HG03571 (cell line): Measurements from ENCODE around the gene AEBP2.
"Not testable (repeated sequence)": the region's sequence is repeated elsewhere in the genome, so short reads cannot be mapped to it uniquely, and the experiment has no call there.

Source experiments
- ATAC-seq: cut with Tn5 transposase; IDR thresholded peaks from one replicate; pipeline ENCODE4 v1.9.1; 2021; ENCODE audit not compliant: unreplicated experiment

AEBP2 gene, protein sequence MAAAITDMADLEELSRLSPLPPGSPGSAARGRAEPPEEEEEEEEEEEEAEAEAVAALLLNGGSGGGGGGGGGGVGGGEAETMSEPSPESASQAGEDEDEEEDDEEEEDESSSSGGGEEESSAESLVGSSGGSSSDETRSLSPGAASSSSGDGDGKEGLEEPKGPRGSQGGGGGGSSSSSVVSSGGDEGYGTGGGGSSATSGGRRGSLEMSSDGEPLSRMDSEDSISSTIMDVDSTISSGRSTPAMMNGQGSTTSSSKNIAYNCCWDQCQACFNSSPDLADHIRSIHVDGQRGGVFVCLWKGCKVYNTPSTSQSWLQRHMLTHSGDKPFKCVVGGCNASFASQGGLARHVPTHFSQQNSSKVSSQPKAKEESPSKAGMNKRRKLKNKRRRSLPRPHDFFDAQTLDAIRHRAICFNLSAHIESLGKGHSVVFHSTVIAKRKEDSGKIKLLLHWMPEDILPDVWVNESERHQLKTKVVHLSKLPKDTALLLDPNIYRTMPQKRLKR

DNA sequence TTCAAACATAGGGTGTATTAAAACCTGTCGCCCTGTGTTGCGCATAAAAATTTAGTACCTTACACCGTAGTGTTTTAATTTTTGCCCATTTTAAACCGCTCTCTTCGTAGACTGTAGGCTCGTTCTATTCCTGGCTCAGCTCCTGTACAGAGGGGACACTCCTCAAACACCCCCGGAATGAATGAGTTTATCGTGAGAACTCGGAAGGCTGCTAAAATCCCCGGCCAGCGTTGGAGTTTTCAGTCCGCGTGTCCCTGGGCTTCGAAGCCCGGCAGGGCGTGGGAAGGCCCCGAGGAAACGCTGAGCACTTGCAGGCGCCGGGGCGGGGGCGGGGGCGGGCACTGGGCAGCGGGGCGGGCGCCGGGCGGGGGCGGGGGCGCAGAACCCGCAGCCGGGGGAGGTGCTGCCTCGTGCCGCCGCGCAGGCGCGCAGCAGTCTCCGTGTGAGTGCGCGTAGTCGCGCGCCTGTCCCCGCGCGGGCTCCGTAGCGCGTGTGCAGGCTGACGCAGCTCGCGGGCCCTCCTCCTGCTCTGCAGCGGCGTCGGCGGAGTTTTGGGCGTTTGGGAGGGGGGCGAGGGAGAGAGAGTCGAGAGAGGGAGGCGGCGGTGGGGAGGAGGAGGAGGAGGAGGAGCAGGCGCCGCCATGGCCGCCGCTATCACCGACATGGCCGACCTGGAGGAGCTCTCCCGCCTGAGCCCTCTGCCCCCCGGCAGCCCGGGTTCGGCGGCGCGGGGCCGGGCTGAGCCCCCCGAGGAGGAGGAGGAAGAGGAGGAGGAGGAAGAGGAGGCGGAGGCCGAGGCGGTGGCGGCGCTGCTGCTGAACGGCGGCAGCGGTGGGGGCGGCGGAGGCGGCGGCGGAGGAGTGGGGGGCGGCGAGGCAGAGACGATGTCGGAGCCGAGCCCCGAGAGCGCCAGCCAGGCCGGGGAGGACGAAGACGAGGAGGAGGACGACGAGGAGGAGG, at the start of gene AEBP2:
Gene AEBP2, plus strand, starts transcription at position 434 of the 960 bp plus-strand sequence. Its CDS starts 208 bp downstream, at position 642.
- peak; percentile 88 for ATAC-seq

DNA sequence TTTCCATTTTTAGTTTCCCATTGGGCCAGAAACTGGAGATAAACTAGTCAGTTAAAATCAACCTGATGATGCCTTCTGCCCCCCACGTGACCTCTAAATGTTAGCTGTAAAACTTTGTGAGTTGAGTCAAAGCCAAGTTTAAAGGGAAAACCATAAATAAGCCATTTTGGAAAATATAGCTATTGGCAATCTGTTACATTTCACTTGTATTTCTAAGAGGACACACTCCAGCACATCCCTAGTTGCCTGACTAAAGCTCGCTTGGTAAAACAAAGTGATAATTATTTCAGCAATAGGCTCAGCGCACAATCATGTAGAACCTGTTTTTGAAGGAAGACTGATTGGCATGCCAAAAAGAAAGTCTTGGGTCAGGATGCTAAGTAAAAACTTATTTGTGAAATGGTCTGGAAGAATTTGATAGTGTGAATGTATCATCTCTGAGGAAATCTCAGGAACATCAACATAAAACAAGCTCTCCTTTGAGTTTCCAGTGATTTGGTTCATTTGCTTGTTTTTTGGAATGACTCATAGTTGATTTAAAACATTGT, 49.2 kb upstream of the AEBP2 start:
- no peak for ATAC-seq

DNA sequence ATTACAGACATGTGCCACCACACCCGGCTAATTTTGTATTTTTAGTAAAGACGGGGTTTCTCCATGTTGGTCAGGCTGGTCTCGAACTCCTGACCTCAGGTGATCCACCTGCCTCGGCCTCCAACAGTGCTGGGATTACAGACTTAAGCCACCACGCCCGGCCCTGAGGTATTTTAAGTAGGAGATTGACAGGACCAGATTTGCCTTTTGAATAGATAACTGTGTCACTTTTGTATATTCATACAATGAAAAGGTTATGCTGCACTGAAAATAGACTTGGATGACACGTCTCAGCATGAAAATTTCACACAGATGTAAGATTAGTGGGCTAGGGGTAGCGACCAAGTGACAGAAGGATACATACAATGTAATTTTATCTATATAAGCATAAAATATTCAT, 46.6 kb upstream of the AEBP2 start:
- ATAC-seq: not testable (repeated sequence)

DNA sequence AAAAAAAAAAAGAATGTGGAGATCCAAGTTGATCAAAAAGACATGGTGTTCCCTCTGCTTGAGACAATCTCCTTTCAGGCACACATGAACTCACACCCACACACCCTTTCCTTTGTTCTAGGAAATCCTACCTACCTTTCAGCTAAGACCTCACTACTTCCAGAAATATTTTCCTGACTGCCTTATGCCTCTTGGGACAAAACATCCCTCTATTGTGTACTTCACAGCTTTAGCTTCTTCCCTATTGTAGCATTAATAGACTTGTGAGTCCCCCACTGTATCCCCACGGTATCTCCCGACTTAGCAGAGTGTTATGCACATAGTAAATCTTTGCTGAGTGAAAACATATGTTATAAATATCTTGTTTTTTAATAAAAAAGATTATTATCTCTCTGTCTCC, 44.9 kb upstream of the AEBP2 start:
- no peak for ATAC-seq

DNA sequence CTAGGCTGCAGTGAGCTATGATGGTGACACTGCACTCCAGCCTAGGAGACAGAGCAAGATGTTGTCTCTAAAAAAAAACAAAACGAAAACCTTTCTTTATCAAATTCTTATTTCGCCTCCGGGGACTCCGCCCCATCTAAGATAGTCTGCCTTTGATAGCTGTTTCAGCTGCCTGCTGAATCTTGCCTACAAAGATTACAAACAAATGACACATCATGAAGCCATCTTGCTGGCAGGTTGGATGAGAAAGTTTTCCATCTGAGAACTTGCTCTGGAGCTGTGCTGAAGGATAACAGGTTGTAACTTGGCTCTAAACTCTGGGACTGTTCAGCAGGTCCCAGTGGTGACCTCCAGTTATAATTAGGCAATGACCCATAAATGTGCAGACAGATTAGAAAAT, 41.8 kb upstream of the AEBP2 start:
- ATAC-seq: no peak

DNA sequence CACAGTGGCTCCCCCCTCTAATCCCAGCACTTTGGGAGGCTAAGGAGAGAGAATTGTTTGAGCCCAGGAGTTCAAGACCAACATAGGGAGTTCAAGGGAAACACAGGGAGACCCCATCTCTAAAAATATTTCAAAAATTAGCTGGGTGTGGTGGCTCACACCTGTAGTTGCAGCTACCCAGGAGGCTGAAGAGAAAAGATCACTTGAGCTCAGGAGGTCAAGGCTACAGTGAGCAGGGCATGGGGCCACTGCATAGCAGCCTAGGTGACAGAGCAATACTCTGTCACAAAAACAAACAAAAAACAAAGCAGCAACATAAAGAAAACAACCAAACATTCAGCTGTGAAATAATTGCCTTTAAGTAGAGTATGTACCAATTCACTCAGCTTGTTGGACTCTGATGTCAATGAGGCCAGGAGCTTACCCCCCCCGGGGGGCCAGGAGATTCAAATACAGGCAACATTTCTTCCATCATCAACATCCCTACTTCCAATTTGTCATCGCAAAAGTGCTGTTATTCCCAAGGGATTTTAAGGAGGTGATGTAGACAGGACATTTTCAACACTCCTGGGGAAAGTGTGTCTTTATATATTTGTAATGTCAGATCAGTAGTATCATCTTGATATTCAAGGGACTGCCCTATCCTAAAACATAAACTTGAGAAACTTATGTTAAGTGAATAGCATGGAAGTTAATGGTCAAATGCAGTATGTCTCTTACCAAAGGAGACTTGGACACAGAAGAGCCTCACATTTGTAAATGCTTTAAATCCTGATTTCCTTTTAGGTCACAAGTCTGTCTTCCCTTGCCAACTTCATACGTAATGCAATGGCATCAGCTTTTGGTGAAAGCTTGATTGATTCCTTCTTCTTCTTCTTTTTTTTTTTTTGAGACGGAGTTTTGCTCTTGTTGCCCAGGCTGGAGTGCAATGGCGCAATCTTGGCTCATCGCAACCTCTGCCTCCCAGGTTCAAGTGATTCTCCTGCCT, 40.6 kb upstream of the AEBP2 start:
- ATAC-seq: no peak

DNA sequence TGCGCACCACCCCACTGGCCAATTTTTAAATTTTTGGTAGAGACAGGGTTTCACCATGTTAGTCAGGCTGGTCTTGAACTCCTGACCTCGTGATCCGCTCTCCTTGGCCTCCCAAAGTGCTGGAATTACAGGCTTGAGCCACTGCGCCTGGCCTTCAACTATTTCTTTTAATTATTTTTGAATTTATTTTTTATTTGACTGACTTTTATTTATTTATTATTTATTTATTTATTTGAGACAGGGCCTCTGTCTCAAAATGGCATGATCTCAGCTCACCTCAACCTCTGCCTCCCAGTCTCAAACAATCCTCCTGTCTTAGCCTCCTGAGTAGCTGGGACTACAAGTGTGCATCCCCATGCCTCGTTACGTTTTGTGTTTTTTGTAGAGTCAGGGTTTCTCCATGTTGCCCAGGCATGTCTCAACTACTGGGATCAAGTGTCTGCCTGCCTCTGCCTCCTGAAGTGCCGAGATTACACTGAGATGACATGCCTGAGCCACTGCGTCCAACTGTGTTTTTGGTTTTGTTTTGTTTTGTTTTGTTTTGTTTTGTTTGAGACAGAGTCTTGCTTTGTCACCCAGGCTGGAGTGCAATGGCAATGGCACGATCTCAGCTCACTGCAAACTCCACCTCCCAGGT, 38.5 kb upstream of the AEBP2 start:
- ATAC-seq: not testable (repeated sequence)

DNA sequence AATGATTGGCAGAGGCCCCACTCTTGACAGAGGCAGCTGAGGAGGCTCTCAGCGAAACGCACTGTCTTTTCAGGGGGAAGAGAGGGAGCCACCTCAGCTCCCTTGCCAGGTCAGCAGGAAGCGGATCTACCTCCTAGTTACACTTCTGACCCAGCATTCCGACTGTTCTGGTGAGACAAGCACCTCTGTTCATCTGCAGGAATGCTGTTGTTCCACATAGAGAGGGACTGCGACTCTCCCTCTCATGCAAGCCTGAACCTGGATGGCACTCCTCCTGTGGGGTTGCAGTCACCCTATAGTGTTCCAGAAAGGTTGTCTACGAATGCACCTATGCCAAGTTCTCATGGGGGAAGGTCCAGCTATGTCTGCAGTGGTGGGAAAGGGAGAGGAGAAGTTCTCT, 37.1 kb upstream of the AEBP2 start:
- ATAC-seq: no peak

DNA sequence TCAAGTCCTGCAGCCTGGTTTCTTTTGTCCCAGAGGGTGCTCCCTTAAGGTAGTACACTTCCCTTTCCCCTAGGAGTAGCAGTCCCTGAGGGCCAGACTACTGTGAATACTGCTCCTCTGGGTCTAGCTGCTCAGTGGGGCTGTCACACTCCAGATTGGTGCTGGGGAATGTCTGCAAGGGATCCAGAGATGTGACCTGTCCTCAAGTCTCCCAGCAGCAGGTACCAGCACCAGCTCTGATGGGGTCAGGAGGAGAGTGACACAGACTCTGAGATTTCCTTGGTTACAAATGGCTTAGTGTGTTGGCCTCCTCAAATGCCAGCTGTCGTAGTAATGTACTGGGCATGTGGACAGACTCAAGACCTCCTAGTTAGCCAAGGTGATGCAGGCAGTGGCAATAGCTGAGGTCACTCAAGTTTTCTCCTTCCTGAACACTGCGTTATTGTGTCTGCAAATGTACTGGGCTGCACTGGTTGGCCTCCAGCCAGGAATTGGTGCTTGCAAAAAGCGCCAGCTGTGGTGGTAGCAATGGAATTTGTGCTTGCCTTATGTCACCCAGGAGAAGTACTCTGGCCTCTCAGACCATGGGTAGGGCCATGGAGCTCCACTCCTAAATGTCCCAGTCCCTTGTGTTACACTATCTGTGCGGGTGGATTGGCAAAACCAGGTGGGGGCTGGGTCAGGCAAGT, 36.4 kb upstream of the AEBP2 start:
- no peak for ATAC-seq

DNA sequence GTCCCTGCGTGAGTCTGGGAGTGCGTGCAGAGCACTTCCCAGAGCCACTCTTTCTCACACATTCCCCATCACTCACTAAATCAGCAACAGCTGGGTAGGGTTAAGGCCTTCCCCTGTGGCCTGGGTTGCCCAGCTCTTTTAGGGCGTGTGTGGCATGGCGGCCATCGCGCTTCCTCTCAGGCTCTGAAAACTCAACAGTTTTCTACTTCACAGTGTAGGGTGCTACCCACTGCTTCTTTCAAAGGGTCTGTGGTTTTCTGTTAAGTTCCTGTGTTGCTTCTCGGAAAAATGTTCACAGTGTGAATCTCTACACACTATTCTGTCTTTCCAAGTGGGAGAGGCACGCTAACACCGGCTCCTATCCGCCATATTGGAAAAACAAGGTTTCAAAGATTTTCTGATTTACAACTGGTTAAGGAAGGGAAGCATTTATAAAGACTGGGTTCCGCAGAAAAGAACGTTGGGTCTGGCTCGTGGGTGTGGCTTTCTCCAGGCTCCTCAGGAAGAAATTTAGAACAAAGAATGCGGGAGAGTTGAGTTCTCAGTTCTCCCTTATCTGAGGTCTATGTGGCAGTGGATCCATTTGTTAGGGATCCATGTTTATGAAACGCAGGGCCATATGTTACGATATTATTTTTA, 34.9 kb upstream of the AEBP2 start:
- no peak for ATAC-seq

DNA sequence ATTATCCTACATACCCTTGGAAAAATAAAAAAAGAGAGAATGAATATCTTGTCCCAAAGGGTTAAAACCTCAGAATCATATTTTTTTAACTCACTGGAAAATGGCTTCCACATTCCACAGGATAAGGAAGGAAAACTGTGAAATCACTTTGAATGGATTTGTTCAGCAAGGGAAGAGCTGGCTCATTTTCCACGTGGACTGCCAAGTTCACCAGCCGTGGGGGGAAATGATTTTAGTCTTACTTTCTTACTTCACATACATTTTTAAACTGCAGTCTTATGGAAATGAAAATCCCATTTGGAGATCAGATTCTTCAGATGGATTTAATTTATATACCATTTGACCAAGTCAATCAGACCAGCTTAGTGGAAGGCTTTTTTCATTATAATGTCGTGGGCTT, 29.9 kb upstream of the AEBP2 start:
- no peak for ATAC-seq

DNA sequence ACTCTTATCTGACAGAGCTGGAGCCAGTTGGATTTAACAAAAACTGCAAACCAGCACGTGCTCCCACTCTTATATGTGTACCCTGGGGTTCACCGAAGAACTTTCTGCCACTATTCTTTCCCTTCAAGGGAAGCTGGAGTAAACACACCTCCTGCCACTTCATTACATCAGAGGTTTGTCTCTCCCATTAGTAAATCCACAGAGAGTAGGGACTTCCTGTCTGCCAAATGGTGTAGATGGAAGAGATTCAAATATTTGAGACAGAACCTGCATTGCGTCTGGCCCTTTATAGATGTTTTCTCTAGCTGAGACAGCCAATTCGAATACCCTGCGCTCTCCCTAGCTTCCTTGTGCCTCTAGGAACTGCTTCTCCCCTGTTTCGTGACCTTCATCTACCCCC, 29.1 kb upstream of the AEBP2 start:
- ATAC-seq: no peak

DNA sequence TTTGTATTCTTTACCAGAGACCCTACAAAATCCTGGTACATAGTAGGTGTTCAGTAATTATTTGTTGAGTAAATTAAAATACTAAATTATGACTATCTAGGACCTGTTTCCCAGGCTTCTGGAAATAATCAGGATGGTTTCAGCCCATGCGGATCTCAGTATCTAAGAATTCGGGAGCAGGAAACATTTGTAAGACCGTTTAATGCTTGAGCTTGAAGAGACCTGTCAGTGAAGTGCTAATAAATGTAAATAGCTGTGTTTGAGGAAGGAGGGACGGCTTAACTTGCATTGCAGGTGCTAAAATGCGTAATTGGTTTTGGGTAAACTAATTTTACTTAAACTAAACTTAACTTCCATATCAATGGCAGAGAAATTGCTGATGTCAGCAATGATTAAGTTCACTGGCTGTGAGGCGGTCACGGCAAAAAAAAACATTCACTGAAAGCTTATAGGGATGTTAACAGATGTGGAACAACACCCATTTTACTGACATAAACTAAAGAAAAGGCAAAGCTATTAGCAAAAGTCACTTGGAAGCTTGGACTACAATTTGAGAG, 28.6 kb upstream of the AEBP2 start:
- no peak for ATAC-seq

DNA sequence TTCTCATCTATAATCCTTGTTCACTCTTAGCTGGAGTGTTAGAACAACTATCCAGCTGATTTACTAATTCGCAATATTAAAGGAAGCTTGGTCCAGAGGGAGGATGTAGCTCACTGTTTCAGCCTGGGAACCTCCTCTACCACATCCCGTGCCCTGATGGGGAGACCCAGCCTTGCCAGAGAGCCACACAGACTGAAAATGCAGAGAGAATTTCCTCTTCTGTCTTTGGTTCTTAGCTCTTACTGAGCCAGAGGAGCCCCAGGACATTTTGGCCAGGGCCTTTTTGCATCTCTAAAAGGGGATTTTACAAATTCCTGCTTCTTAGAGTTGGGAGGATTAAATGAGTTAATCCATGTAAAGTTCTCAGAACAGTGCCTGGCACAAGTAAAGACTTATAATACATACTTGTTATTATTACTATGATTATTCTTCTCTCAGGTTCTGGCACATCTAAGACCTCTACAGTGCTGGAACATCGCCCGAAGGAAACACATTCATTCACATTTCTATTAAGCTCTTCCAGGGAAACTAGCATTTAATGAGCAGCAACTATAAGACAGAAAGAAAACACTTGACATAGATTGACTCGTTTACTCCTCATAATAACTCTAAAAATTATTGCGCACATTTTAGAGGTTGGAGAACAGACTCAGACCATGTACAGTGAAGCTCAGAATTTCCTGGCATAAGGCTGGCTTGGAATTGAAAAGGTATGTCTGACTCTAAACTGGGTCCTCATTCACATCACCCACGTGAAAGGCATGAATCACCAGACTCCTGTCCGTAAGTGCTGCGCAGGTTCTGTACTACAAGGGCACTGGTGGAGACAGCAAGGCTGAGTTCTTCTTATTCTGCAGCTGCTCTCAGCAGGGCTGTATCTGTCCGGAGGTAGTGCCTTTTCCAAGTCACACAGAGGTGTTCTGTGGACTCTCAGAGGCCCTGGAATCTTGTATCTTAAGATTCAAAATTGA, 27.8 kb upstream of the AEBP2 start:
- ATAC-seq: no peak

DNA sequence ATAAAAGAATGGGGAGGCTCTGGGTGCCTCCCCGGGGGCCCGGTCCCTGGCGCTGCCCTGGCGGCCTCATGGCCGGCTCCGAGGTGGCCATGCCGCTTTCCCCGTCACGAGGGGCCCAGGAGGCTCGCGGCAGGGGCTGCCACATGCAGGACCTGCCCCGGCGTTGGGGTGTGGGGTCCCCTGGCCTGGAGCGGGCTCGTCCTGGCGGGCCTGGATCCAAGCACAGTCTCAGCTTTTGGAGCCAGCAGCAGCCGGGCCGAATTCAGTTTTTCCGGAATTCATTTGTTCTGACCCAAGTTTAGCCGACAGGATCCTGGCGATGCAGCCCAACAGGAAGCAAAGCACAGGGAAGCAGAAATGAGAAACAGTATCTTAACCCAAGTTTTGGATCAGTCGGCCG, 26.4 kb upstream of the AEBP2 start:
- no peak for ATAC-seq

DNA sequence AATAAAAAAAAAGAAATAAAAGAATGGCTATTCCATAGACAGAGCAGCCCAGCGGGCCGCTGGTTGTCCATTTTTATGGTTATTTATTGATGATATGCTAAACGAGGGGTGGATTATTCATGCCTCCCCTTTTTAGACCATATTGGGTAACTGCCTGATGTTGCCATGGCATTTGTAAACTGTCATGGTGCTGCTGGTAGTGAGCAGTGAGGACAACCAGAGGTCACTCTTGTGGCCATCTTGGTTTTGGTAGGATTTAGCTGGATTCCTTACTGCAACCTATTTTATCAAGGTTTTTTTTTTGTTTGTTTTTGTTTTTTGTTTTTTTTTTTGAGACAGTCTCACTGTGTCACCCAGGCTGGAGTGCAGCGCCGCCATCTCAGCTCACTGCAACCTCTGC, 25.7 kb upstream of the AEBP2 start:
- not testable (repeated sequence) for ATAC-seq

DNA sequence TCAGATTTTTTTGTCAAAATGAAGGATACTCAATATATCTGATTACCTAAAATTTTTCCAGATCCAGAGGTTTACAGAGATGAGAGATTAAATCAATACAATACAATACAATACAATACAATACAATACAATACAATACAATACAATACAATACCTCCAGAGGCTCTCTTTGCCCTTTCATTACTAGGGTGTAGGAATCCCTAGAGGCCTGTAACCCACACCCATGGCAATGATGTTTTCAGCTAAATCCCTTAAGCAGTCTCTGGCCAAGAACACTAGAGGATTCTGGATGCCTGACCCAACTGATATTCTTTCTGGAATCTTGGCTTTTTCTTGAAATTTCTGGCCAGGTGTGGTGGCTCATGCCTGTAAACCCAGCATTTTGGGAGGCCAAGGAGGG, 23.7 kb upstream of the AEBP2 start:
- no peak for ATAC-seq
